Islet of Langerhans (tissue), 1 donor: ENCODE measurements around the gene LGR5.
A peak's percentile ranks its signal among the peaks of the same experiment; 100 is the strongest.

Experiments used
- FAIRE-seq: peaks from one replicate; lab custom pipeline; 2011; peaks lifted over from hg19 to GRCh38; lab: Jason Lieb, UNC

The LGR5 gene

GRCh38 chr12:71602761-71603577 is 163.4 kb downstream of the LGR5 start:
- no peak for FAIRE-seq

GRCh38 chr12:71605039-71605438 is 165.4 kb downstream of the LGR5 start:
- no peak for FAIRE-seq

GRCh38 chr12:71607494-71608330 is 168.1 kb downstream of the LGR5 start:
- peak; percentile 36 for FAIRE-seq

GRCh38 chr12:71610031-71610795 is 170.6 kb downstream of the LGR5 start:
- no peak for FAIRE-seq

- FAIRE-seq = no peak
Observed at GRCh38 chr12:71621938-71622337, 182.3 kb downstream of the LGR5 start.

GRCh38 chr12:71625476-71625875 is 185.9 kb downstream of the LGR5 start:
- FAIRE-seq = no peak

GRCh38 chr12:71626098-71626497 is 186.5 kb downstream of the LGR5 start:
- FAIRE-seq = no peak

GRCh38 chr12:71626768-71627167 is 187.2 kb downstream of the LGR5 start:
- FAIRE-seq = no peak

GRCh38 chr12:71627438-71628002 is 187.9 kb downstream of the LGR5 start:
- no peak for FAIRE-seq
